Stimulated activated CD8-positive, alpha-beta memory T cell treated with anti-CD3 and anti-CD28 coated beads, Interleukin-15, amount 100 ng/mL, for 4 hours (primary cell): Measurements from ENCODE around the gene GTF2F1.
"Not testable (repeated sequence)": the region's sequence is repeated elsewhere in the genome, so short reads cannot be mapped to it uniquely, and the experiment has no call there.

Experiments
- DNase-seq, 2 donors: peaks; one replicate each; pipeline ENCODE4 v3.0.0-alpha.2; 2020; ENCODE audit warnings: low read depth in 2 of 2

GTF2F1 gene, protein sequence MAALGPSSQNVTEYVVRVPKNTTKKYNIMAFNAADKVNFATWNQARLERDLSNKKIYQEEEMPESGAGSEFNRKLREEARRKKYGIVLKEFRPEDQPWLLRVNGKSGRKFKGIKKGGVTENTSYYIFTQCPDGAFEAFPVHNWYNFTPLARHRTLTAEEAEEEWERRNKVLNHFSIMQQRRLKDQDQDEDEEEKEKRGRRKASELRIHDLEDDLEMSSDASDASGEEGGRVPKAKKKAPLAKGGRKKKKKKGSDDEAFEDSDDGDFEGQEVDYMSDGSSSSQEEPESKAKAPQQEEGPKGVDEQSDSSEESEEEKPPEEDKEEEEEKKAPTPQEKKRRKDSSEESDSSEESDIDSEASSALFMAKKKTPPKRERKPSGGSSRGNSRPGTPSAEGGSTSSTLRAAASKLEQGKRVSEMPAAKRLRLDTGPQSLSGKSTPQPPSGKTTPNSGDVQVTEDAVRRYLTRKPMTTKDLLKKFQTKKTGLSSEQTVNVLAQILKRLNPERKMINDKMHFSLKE

DNA sequence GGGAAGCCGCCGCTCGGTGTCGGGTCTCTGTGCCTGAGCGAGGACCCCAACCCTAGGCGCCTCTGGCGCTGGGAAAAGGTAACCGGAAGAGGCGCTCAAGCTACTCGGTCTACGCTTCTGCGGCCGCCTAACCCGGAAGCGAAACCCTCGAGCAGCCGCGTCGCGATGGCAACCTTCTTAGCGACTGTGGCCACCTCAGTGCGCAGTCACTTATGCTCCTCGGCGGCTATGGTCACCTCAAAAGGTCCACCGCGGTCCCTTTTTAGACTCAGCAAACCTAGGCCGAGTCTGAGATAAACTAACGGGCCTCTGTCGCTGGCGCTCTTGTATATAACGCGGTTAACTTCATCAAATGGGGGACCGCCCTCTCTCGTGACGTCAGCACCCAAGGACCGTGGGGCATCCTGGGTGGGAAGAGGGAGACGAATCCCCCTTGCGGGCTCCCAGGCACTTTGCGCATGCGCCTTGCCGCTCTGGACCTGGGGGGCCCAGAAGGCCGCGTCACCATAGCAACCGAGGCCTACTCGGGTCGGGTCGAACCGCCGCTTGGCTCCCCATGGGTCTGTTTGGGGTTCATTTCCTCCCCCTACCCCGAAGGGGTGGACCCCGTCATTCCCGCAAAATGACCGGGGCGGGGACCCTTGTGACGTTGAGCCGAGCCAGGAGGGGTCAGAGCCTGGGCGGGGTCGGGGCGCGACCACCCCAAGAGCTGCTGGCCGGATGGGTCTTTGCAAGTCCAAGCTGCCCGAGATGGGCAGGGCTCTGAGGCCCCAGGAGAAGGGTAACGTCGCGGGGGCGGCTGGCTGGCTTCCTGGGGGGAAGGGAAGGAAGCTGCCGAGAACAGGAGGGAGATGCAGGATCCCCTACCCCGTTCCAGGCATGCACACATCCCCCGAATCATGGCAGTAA, at the start of gene GTF2F1:
Gene GTF2F1 (minus strand): TSS at position 91 of the 909 bp plus-strand sequence. CDS start 169 bp downstream, outside the sequence.
- DNase-seq = peak; percentile 86 to 91

DNA sequence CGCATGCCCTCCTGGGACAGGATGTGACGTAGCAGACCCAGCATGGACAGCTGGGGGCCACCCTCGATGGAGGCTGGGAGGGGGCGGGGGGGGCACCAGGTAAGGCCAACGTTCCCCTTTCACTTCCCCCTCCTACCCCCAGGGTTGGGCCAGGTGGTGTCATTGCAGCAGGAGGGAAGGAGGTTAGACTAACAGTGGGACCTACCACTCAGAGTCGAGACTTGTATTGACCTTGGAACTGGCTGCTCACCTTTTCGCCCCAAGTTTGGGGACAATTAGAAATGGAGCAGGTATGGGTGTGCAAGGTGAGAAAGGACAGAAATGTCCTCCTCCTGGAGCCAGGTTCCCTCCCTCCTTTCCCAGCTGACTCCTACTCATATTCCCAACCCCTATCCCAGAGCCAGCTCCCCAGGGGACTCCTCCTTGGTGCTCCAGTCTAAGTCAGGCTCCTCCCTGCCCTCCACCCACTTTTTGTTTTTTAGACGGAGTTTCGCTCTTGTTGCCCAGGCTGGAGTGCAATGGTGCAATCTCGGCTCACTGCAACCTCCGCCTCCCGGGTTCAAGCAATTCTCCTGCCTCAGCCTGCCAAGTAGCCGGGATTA, 49.2 kb upstream of the GTF2F1 start:
- no peak for DNase-seq

DNA sequence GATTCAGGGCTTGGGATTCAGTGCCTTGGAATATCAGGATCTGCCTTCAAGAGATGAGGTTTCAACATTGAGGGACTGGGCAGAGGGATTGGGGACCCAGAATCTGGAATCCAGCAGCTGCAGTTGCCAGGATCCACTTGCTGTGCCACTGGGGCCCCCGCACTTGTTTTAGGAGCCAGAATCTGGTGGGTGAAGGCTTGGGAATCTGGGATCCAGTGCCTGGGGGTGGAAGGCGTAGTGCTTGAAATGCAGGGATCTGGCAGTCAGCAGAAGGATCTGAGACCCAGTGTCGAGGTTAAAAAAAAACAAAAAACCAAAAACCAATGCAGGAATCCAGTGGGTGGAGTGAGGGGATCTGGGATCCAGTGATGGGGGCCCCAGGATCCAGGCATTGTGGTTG, 47.9 kb upstream of the GTF2F1 start:
- DNase-seq = no peak

DNA sequence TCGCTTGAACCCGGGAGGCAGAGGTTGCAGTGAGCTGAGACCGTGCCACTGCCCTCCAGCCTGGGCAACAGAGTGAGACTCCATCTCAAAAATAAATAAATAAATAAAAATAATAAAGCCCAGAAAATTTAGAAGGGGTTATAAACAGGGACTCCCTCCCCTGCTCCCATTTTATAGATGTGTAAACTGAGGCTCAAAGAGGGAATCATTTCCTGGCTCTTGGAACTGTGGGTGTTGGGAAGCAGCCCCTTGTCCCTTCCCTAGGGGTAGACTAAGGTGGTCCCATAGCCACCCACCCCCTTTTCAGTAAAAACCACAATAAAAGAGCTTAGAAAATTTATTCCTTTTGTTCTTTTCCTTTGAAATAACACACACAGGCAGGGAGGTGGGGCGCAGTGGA, 46.8 kb upstream of the GTF2F1 start:
- no peak for DNase-seq

DNA sequence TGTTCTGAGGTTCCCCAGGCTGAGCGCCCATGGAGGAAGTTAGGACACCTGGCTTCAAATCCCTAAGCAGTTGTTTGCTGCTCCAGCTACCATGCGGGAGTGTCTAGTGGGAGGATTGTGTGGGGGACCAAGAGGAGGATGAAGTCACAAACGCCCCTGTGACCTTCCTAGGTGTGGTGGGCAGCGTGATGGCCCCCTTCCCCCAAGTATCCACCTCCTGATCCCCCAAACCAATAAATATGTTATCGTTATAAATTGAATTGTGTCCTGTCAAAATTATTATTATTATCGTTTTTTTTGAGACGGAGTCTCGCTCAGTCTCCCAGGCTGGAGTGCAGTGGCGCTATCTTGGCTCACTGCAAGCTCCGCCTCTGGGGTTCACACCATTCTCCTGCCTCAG, 40.7 kb upstream of the GTF2F1 start, which contains the start of gene SLC25A41:
Gene SLC25A41 (minus strand): TSS at position 101 of the 400 bp plus-strand sequence. CDS start 70 bp downstream, at position 31.
- DNase-seq = no peak

DNA sequence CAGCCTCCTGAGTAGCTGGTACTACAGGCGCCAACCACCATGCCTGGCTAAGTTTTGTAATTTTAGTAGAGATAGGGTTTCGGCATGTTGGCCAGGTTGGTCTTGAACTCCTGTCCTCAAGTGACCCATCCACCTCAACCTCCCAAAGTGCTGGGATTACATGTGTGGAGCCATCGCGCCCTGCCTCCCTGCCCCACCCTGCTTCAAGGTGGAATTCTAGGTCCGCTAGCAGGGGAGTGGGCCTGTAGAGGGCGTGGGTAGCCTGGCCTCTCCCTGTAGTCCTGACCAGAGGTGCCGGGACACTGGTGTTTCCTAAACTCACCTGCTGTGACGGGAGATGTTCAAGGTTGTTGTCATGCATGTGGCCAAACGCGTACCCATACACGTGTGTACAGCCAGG, 40.2 kb upstream of the GTF2F1 start:
- DNase-seq = no peak

DNA sequence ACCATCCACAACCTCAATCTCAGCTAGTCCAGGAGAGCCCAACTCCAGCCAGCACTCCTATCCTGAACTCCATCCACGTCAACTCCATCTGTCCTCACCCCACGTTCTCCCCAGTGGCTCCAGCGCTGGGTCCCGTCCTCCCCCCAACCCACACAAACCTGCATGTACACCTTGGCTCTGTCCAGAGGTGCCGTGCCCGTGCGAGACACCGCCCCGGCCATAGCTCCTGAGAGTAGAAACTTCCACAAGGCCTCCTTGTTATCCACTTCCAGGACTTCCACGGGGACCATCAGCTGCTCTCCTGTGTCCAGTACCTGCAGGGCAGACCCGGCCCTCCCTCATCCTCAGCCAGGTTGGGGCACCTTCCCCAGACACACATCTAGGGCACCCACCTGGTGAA, 38.9 kb upstream of the GTF2F1 start:
- no peak for DNase-seq

DNA sequence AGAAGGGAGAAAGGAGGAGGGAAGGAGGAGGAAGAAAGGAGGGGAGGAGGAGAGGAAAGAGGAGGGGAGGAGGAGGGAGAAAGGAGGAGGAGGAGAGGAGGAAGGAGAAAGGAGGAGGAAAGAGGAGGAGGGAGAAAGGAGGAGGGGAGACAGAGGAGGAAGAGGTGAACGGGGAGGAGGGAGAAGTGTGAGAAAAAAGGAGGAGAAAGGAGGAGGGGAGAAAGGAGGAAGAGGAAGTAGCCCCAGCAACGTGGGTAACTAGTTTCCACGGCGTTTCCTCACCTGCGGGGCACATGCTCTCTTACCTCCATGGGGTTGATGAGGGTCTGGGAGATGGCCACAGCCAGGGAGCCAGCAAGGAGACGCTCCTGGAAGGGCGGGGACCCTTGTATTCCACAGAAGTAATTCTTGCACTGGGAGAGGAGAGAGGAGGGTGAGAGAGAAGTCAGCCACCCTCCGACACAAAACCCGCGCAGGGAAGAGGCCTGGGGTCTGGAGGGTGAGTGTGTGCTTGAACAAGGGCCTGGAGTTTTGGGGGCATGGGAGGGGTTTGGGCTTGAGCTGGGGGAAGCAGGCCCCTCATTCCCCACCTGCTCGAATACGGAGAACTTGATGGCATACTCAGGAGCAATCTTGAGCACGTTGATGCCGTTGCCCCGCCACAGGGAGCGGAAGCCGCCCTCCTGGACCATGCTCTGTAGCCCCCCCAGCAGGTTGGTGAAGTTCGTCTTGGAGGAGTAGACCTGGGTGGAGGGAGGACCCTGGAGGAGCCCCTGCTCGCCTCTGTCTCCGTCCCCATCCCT, 36.7 kb upstream of the GTF2F1 start:
- no peak for DNase-seq

DNA sequence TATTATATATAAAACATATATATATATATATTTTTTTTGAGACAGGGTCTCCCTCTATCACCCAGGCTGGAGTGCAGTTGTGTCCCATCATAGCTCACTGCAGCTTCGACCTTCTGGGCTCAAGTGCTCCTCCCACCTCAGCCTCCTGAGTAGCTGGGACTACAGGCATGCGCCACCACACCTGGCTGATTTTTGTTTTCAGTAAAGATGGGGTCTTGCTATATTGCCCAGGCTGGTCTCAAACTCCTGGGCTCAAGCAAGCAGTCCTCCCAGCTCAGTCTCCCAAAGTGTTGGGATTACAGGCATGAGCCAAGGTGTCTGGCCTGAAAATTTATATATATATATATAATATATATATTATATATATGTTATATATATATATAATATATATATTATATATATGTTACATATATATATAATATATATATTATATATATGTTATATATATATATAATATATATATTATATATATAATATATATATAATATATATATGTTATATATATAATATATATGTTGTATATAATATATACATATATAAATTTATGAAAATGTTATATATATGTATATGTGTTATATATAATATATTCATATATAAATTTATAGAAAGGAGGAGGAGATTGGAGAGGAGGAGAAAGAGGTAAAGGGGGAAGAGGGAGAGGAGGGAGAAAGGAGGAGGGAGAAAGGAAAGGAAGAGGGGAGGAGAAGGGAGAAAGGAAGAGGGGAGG, 35.9 kb upstream of the GTF2F1 start:
- DNase-seq = not testable (repeated sequence)

DNA sequence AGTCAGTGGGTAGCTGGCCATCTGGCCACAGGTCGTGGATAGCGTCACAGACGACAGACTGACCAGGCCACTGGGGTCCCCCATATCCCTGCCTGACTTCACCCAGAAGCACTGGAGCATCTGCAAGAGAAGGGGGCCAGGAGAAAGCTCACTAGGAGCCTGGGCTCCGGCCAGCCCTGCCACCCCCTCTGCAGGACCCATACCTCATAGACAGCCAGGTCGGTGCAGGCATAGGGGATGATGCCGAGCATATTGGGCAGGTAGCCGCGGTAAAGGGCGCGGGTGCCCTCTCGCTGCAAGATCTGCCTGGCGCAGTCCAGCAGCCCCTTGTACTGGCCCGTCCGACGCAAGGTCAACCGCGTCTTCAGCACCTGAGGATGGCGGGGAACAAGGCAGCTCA, 34.2 kb upstream of the GTF2F1 start:
- DNase-seq = no peak

DNA sequence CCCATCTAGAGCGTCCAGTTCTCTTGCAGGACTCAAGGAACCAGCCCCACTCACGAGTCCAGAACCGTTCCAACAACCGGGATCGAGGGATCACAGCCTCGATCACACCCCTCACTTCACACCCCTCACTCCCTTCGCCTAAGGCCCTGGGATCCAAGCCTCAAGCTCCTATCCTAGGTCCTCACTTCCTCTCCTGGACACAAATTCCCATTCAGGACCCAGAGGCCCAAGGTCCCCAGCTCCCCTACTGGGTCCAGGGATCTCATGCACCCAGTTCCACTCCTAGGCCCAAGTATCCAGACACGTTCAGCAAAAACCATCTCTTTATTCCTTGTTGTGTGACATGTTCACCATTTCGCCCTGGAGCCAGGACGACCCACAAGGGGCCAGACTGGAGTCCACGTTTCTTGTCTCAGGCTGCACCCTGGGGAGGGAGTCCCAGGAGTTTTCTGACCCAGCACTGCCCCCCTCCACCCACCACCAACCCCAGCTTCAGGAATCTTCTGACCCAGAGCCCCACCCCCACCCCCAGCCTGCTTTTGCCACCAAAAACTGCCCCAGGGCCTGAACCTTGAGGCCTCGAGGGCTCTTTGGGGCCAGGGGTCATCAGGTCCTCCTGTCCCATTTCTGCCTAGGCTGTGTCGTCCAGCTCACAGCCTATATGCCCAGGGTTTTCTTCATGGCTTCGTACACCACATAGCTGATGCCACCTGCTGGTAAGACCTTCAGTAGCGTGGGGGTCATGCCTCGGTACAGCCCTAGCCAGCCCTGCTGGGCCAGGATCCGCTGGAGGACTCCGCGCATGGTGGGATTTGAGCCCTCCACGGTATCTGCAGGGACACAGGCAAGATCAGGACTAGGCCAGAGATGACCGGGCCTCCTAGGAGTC, 33.0 kb upstream of the GTF2F1 start:
- DNase-seq = no peak

DNA sequence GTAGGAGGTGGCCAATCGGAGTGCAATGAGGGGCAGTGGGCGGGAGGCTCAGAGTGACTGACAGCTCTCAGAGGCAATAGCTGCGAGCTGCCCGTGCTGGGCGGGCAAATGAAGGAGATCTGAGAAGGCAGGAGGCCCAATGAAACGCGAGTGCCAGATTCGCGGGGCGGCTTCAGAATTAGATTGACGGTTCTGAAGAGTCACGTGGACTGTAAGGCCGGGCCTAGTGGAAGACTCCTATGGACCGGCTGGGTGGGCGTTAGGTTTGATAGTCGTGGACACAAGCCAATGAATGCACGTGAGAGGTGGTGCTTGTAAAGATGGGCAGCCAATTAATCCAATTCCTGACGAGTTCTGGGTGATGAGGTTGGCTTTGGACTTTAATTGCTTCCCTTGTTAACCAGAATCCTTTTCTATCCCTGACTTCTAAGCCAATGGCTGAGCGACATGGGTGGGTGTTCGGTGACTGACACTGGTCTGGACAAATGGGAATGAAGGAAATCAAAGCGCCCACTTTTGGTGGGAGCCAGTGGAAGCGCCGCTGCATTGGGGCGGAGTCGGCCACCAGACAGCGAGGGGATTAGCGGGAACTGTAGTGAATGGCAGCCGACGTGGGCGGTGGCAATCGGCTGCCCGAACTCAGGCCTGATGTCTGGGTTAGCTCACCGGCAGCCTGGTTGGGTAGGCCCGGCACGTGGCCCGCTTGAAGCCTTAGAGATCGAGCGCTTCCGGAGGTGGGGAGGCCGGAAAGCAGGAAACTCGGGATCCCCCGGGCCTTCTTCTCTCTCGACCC, 32.2 kb upstream of the GTF2F1 start:
- DNase-seq = peak; percentile 99 to 100

DNA sequence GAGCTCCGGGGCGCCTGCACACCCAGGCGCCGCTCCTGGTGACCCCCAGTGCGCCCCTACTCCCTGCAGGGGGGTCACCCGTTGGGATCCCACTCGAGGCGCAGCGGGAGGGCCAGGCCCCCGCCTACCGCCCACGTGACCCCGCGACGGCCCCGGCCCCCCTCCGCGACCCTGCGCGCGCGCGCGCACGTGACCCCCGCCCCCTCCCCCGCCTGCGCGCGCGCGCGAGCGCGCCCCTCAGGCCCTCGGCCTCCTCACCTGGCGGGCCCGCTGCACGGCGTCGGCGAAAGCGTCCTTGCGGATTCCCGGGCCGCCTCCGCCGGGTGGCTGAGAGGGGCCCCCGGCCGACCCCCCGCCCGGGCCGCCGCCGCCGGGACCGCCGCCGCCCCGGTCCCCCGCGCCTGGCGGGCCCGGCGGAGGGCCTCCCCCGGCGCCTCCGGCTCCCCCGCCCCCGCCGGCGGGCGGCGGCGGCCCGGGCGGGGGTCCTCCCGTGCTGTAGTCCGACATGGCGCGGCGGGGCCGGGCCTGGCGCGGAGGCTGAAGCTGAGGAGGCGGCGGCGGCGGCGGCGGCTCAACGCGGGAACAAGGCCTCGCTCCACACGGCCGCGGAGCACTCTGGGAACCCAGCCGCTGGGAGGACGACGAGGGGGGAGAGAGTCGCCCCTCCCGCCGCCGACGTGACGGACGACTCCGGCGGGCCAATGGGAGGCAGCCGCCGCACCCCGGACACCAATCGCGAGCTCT, 31.4 kb upstream of the GTF2F1 start, which contains the start of gene KHSRP:
Gene KHSRP (minus strand): TSS at position 617 of the 744 bp plus-strand sequence. CDS start 110 bp downstream, at position 507.
- peak in 1 of 2 donors; percentile 21 for DNase-seq

DNA sequence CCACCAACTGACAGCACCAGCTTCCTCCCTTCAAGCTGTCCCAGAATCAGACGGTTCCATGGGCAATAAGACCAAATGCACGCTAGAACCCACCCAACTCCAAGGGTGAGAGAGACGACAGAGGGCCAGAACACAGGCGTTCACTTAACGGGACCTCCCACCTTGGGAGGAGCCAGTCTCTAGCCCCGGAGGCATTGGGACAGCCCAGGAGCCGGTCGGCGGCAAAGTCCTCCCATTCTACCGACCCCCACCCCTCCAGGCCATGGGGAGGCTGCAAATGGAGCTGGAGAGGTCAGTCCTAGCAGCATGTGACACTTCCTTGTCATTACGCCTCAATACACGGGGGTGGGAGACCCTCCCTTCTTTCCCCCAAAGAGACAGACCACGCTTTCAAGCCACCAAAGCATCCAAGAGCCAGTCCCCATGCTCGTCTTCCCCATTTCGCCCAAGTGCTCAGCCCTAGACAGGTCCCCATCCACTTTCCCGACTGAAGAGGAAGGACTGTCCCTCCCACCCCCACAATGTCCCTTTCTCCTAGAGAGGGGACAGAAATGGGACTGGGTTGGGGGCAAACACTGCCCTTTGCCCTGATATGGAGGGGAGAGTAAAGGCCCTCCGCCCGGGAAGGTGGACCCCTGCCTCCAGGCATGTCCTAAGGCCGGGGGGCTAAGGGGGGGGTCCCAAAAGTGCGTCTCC, 30.7 kb upstream of the GTF2F1 start:
- DNase-seq = no peak

DNA sequence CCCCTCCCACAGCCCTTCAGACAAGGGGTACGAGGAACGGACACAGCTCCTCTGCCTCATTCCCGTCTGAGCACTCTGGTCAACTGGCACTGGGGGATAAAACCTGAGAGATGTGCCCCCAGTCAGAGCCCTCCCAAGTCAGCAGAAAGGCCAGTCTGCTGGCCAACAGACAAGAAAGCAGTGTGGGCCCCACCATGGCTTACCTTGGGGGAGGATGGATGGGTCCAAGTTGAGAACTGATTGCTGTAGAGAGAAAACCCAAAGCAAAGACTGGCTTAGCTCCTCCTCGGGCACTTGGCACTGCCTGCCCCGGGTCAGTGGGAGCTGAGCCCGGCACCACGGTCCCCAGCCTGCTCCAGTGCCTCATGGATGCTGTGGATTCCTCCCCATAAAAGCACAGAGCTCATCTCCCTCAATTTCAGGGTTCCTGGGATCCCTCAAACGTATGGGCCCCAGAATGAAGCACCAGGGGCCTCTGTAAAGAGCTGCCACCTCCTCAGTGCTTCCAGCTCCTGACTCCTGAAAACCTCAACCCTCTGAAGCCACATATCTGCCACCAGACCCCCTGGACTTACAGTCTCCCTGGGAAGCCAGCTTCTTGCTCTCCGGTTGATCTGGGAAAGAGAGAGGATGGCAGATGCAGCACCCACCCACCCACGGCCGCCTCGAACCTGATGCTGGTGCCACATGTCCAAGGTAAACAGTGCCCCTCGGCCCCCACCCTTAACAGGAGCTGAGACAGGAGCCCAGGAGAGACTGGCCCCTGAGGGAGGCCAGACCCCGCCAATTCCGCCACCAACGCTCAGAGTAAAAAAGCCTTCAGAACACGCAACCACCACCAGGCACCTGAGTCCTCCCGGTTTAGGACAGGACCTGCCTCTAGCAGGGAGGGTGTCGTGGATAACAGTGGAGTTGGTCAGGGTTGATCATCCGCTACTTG, 28.4 kb upstream of the GTF2F1 start:
- DNase-seq = no peak

DNA sequence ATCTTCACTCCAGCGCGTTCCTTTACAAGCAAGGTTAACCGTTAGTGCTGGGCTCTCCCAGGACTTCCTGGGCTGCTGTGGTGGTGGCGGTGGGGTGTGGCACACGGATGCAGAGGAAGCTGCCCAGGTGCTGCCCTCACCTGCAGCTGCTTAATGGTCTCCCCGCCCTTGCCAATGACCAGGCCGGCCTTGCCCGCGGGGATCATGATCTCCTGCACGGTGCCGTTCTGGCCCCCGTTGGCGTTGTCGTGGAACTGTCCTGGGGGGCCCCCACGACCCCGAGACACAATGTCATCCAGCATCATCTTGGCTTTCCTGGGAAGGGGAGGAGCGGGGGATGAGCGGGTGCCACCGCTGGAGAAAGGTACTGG, 25.6 kb upstream of the GTF2F1 start:
- DNase-seq = no peak
